Keratinocyte (primary cell): Measurements from ENCODE around the gene CD72. TPM values are rescaled to one million over a fixed set of nuclear protein-coding genes. Genes with fewer than 3 reads are reported as not detected.
A peak's percentile ranks its signal among the peaks of the same experiment; 100 is the strongest.

ENCODE experiments used
- DNase-seq: peaks from one replicate; pipeline ENCODE4 v3.0.0-alpha.2; 2011; ENCODE audit warnings: low read depth, missing footprints, low spot score
- FAIRE-seq: peaks from 2 replicates; lab custom pipeline; 2011; peaks lifted over from hg19 to GRCh38; lab: Jason Lieb, UNC
- H2AFZ ChIP-seq: 2 replicates; pipeline ENCODE4 v1.6.0; 2012; ENCODE audit warnings: low read length, control low read depth, inconsistent platforms; ENCODE audit not compliant: control insufficient read depth
- H3K27ac ChIP-seq: 2 replicates; pipeline ENCODE4 v1.5.1; 2011; ENCODE audit warnings: low read length; ENCODE audit not compliant: control insufficient read depth, insufficient read depth
- H3K27me3 ChIP-seq: 3 replicates; pipeline ENCODE4 v1.6.0; 2011; ENCODE audit warnings: low read length; ENCODE audit not compliant: control insufficient read depth, insufficient read depth; ENCODE audit errors: extremely low read depth
- H3K36me3 ChIP-seq, 2 experiments: 2 replicates in 1 of 2; 3 replicates in 1 of 2; pipeline ENCODE4 v1.5.1; 2011; ENCODE audit warnings: low read length in 2 of 2, mild to moderate bottlenecking in 1 of 2; ENCODE audit not compliant: control insufficient read depth in 2 of 2, insufficient read depth in 2 of 2; ENCODE audit errors: extremely low read depth in 1 of 2
- H3K4me1 ChIP-seq: 3 replicates; pipeline ENCODE4 v1.5.1; 2011; ENCODE audit warnings: low read length; ENCODE audit not compliant: control insufficient read depth, insufficient read depth; ENCODE audit errors: extremely low read depth
- H3K4me2 ChIP-seq: 3 replicates; pipeline ENCODE4 v1.6.0; 2011; ENCODE audit warnings: low read depth, low read length; ENCODE audit not compliant: control insufficient read depth, insufficient read depth; ENCODE audit errors: extremely low read depth
- H3K4me3 ChIP-seq, 3 experiments: fragments of 200-600 bp in 1 of 3; sonication (generic) in 1 of 3; 2 replicates in 2 of 3; 3 replicates in 1 of 3; pipeline ENCODE4 v1.5.1; 2011 to 2016; ENCODE audit warnings: low read length in 3 of 3, mild to moderate bottlenecking in 3 of 3, control low read depth in 2 of 3, inconsistent platforms in 1 of 3, low read depth in 1 of 3, mixed read lengths in 1 of 3, mixed run types in 1 of 3, moderate library complexity in 1 of 3; ENCODE audit not compliant: control insufficient read depth in 2 of 3, insufficient read depth in 2 of 3; ENCODE audit errors: extremely low read depth in 1 of 3
- H3K79me2 ChIP-seq: 2 replicates; pipeline ENCODE4 v1.6.0; 2012; ENCODE audit warnings: low read length; ENCODE audit not compliant: control insufficient read depth, insufficient read depth
- H3K9ac ChIP-seq: 3 replicates; pipeline ENCODE4 v1.6.0; 2011; ENCODE audit warnings: low read length; ENCODE audit not compliant: control insufficient read depth, insufficient read depth; ENCODE audit errors: extremely low read depth
- H3K9me1 ChIP-seq: 3 replicates; pipeline ENCODE4 v1.6.0; 2011; ENCODE audit warnings: low read length; ENCODE audit not compliant: control insufficient read depth, insufficient read depth; ENCODE audit errors: extremely low read depth
- H3K9me3 ChIP-seq: 2 replicates; pipeline ENCODE4 v1.5.1; 2012; ENCODE audit warnings: low read depth, low read length; ENCODE audit not compliant: control insufficient read depth
- H4K20me1 ChIP-seq: 3 replicates; pipeline ENCODE4 v1.6.0; 2011; ENCODE audit warnings: low read length; ENCODE audit not compliant: control insufficient read depth, insufficient read depth; ENCODE audit errors: extremely low read depth
- CTCF ChIP-seq, 3 experiments: IDR thresholded peaks in 1 of 3; conservative IDR thresholded peaks in 1 of 3; optimal IDR thresholded peaks in 1 of 3; 2 replicates in 2 of 3; 3 replicates in 1 of 3; pipeline versions ENCODE3 to v1.5.1; 2011; ENCODE audit warnings: low read length in 3 of 3, mild to moderate bottlenecking in 3 of 3, moderate library complexity in 2 of 3, control low read depth in 1 of 3, inconsistent platforms in 1 of 3; ENCODE audit not compliant: insufficient read depth in 2 of 3; ENCODE audit errors: extremely low read depth in 1 of 3
- EZH2 ChIP-seq: IDR thresholded peaks from one replicate; pipeline ENCODE4 v1.6.1; 2012; ENCODE audit warnings: inconsistent platforms, mild to moderate bottlenecking, low read length, moderate library complexity
- dilution Hi-C: fragments of 300-500 bp; cut with MboI; formaldehyde crosslinking; loops from one replicate; pipeline ENCODE4 v1.7.0; 2020; ENCODE audit warnings: low sequenced_read_pairs; ENCODE audit not compliant: extremely low pct_ligation_motif_present
- polyA plus RNA-seq, 5 experiments: library from polyadenylated mRNA; depleted of rRNA in 3 of 5; stranded (reverse) in 3 of 5; stranded (forward) in 1 of 5; unstranded in 1 of 5; fragments of >200 nt; gene quantifications; 1 replicate in 1 of 5; 2 replicates in 3 of 5; 3 replicates in 1 of 5; pipeline versions ENCODE4 v1.2.1 to v1.2.3, GENCODE V29; 2011 to 2012; ENCODE audit warnings: missing spikeins in 2 of 5, low read depth in 1 of 5, low replicate concordance in 1 of 5

Gene CD72
- polyA plus RNA-seq, 1 donor (not counting 4 experiments of a cell fraction or from before 2014, with no cell fraction given) = 0.66 TPM

GRCh38 chr9:35658968-35659220 is 40.7 kb upstream of the CD72 start:
- Histone ChIP-seq H2AFZ (peak overlapping the region; percentile 53), H3K79me2 (peaks cover 2% of the 10 kb centered on the region), H3K4me2 (peak overlapping the region; percentile 80), H4K20me1 (no peaks in the 10 kb centered on the region), H3K9me3 (no peaks in the 10 kb centered on the region), H3K27me3 (peaks cover 3% of the 10 kb centered on the region), H3K4me3 (peak overlapping the region; percentile 73 to 84 (median 81)), H3K4me1 (peaks cover 13% of the 10 kb centered on the region), H3K9me1 (no peaks in the 10 kb centered on the region), H3K36me3 (peaks cover 1 to 13% of the 10 kb centered on the region in 2 experiments), H3K27ac (peak overlapping the region; percentile 49), H3K9ac (peak overlapping the region; percentile 82)
- no peak for FAIRE-seq
- TF ChIP-seq CTCF (optimal IDR thresholded peaks at IDR 0.05 in 1 of 3, IDR thresholded peaks at IDR 0.05 in 1 of 3, conservative IDR thresholded peaks at IDR 0.05 in 1 of 3; ENCODE audit: extremely low read depth in 1 of 3, insufficient read depth in 2 of 3, low read length in 3 of 3) (no peak), EZH2 (no peak)
- dilution Hi-C loops = no loop called here
- no peak for DNase-seq

- Histone ChIP-seq H3K79me2 (peaks cover 2% of the 10 kb centered on the region), H3K9me3 (no peaks in the 10 kb centered on the region), H3K36me3 (peaks cover 1 to 13% of the 10 kb centered on the region in 2 experiments), H3K4me2 (peak within 1 kb of the TSS; percentile 87), H2AFZ (peak within 1 kb of the TSS; percentile 90), H3K9me1 (no peaks in the 10 kb centered on the region), H3K9ac (peak within 1 kb of the TSS; percentile 82), H3K4me1 (peaks cover 13% of the 10 kb centered on the region), H3K27ac (peak within 1 kb of the TSS; percentile 92), H3K4me3 (peak within 1 kb of the TSS; percentile 73 to 84 (median 81)), H4K20me1 (no peaks in the 10 kb centered on the region), H3K27me3 (peaks cover 3% of the 10 kb centered on the region)
- TF ChIP-seq EZH2 (no peak), CTCF (optimal IDR thresholded peaks at IDR 0.05 in 1 of 3, IDR thresholded peaks at IDR 0.05 in 1 of 3, conservative IDR thresholded peaks at IDR 0.05 in 1 of 3; ENCODE audit: extremely low read depth in 1 of 3, insufficient read depth in 2 of 3, low read length in 3 of 3) (peak in 2 of 3 experiments; percentile 62 to 87)
- dilution Hi-C loops = no loop called here
- no peak for DNase-seq
- FAIRE-seq = no peak
Observed at GRCh38 chr9:35658137-35658967, 40.1 kb upstream of the CD72 start, which contains the start of gene CCDC107. CCDC107 (plus strand) TSS chr9:35658292; CDS start chr9:35658380, 88 bp downstream.
